K562 (cell line): Measurements from ENCODE around the gene SYNJ2. TPM values are rescaled to one million over a fixed set of nuclear protein-coding genes. Genes with fewer than 3 reads are reported as not detected.
A peak's percentile ranks its signal among the peaks of the same experiment; 100 is the strongest.

ENCODE experiments used
- ARNT ChIP-seq, 2 experiments: fragments of 450-650 bp; IDR thresholded peaks; 2 replicates each; pipeline ENCODE4 v1.6.1; 2016; ENCODE audit warnings: mild to moderate bottlenecking in 1 of 2
- CREBBP ChIP-seq: IDR thresholded peaks from one replicate; pipeline ENCODE4 v1.6.1; 2012; ENCODE audit warnings: low read depth, mild to moderate bottlenecking, control low read depth, inconsistent platforms, low read length
- CREM ChIP-seq: IDR thresholded peaks from 2 replicates; pipeline ENCODE4 v1.6.1; 2014; ENCODE audit warnings: antibody characterized with exemption, low read depth
- HNRNPLL ChIP-seq: fragments of 200-400 bp; formaldehyde crosslinking; IDR thresholded peaks from 2 replicates; pipeline ENCODE4 v1.6.1; 2017; ENCODE audit warnings: low read length, low read depth, mild to moderate bottlenecking; ENCODE audit not compliant: poor library complexity, severe bottlenecking
- MCM2 ChIP-seq: fragments of 450-650 bp; IDR thresholded peaks from 2 replicates; pipeline ENCODE4 v1.6.1; 2017; ENCODE audit warnings: low read depth, mild to moderate bottlenecking
- NFE2 ChIP-seq: IDR thresholded peaks from 2 replicates; pipeline ENCODE4 v1.6.1; 2014; ENCODE audit warnings: antibody characterized with exemption, low read depth
- POLR2A ChIP-seq: fragments of 450-650 bp; conservative IDR thresholded peaks from 2 replicates; pipeline ENCODE4 v1.6.1; 2016
- PTBP1 ChIP-seq: fragments of 200-400 bp; formaldehyde crosslinking; IDR thresholded peaks from 2 replicates; pipeline ENCODE4 v1.6.1; 2017; ENCODE audit warnings: low read depth, low read length
- RNF2 ChIP-seq: sonication (generic); IDR thresholded peaks from 2 replicates; pipeline ENCODE4 v1.6.1; 2016
- ZNF217 ChIP-seq: sonication (generic); formaldehyde crosslinking; IDR thresholded peaks from 2 replicates; pipeline ENCODE4 v1.8.0; 2022; ENCODE audit warnings: mild to moderate bottlenecking, missing genetic modification reagents
- ZNF253 ChIP-seq: fragments of 250-450 bp; sonication (Bioruptor Pico); conservative IDR thresholded peaks from 2 replicates; pipeline ENCODE4 v1.6.1; 2021; ENCODE audit warnings: mild to moderate bottlenecking
- ZSCAN29 ChIP-seq: fragments of 450-650 bp; IDR thresholded peaks from 2 replicates; pipeline ENCODE4 v1.6.1; 2017
- polyA plus RNA-seq, 8 experiments: library from polyadenylated mRNA; depleted of rRNA in 4 of 8; stranded (reverse) in 5 of 8; unstranded in 3 of 8; fragments of >200 nt; fragmentation: Nextera tagmentation in 2 of 8; fragmentation: Illumina TruSeq in 1 of 8; extraction: Ambion mirVana in 2 of 8; extraction: Trizol in 1 of 8; gene quantifications; 2 replicates each; pipeline versions ENCODE4 v1.2.1 to v1.2.3, GENCODE V29; 2011 to 2014; ENCODE audit warnings: inconsistent platforms in 1 of 8, missing spikeins in 1 of 8
- total RNA-seq, 7 experiments: library from RNA; depleted of rRNA in 6 of 7; stranded (reverse); fragments of >200 nt in 6 of 7; fragmentation: Illumina TruSeq in 2 of 7; extraction: Trizol in 2 of 7; gene quantifications; 2 replicates each; pipeline versions ENCODE4 v1.2.1 to v1.2.3, GENCODE V29; 2011 to 2021; ENCODE audit warnings: low replicate concordance in 1 of 7
- TF ChIP-seq, protein P1 (sequence below): fragments of 200-600 bp; sonication (generic); IDR thresholded peaks from one replicate; pipeline ENCODE4 v1.6.1; 2012; ENCODE audit warnings: mild to moderate bottlenecking, low read depth, low read length, inconsistent platforms
- TF ChIP-seq, protein P2 (sequence below): fragments of 450-650 bp; formaldehyde crosslinking; IDR thresholded peaks from 2 replicates; pipeline ENCODE4 v1.4.0; 2020; ENCODE audit warnings: mild to moderate bottlenecking, mixed read lengths
- TF ChIP-seq, protein P3 (sequence below): sonication (generic); formaldehyde crosslinking; IDR thresholded peaks from 2 replicates; pipeline ENCODE4 v1.8.0; 2022; ENCODE audit warnings: missing genetic modification reagents, mild to moderate bottlenecking, borderline replicate concordance

The SYNJ2 gene
- total and polyA plus RNA-seq, 9 of the 15 experiments (the other 6 are each of a cell fraction or from before 2014, with no cell fraction given): 3.0 to 27.7 (median 17.8) TPM

DNA sequence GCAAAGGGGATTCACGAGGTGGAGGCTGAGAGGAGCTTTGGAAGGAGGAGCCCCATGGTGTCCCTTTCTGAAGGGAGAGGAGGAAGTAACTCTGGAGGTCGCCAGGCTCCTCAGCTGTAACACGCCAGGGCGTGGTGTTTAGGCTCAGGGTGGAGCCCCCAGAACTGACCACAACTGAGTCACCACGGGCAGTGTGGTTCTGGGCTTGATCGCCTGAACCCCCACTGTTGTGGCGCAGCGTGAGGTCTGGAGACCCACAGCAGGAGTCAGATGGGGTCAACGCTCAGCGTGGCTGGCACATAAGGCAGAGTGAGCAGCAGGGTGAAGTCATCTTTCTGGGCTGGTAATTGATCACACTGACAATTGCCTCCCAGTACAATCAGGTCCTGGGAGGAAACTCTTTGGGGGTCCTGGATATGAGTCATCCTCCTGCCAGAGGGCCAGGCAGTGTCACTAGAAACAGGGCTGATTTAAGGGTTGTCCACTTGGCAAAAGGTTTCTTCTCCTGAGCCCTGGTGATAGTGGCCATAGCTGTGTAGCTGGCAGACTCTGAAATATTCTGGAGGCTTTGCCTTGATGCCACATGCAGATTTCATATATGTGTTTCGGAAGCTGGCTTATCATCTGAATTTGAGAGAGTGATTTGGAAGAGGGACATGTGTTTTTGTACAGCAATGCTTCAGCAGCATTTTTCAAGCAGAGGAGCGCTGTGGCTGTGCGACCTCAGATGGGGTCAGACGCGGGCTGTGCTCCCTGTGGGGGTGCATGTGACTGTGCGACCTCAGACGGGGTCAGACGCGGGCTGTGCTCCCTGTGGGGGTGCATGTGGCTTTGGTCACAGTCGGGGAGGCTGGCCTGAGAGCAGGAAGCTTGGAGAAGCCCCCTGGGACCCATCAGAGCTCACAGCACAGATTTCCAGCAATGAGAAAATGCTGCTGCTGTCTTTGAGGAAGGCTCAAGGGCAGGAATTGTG is 50.0 kb downstream of the SYNJ2 start (continued):
- TF ChIP-seq, protein P1, sequence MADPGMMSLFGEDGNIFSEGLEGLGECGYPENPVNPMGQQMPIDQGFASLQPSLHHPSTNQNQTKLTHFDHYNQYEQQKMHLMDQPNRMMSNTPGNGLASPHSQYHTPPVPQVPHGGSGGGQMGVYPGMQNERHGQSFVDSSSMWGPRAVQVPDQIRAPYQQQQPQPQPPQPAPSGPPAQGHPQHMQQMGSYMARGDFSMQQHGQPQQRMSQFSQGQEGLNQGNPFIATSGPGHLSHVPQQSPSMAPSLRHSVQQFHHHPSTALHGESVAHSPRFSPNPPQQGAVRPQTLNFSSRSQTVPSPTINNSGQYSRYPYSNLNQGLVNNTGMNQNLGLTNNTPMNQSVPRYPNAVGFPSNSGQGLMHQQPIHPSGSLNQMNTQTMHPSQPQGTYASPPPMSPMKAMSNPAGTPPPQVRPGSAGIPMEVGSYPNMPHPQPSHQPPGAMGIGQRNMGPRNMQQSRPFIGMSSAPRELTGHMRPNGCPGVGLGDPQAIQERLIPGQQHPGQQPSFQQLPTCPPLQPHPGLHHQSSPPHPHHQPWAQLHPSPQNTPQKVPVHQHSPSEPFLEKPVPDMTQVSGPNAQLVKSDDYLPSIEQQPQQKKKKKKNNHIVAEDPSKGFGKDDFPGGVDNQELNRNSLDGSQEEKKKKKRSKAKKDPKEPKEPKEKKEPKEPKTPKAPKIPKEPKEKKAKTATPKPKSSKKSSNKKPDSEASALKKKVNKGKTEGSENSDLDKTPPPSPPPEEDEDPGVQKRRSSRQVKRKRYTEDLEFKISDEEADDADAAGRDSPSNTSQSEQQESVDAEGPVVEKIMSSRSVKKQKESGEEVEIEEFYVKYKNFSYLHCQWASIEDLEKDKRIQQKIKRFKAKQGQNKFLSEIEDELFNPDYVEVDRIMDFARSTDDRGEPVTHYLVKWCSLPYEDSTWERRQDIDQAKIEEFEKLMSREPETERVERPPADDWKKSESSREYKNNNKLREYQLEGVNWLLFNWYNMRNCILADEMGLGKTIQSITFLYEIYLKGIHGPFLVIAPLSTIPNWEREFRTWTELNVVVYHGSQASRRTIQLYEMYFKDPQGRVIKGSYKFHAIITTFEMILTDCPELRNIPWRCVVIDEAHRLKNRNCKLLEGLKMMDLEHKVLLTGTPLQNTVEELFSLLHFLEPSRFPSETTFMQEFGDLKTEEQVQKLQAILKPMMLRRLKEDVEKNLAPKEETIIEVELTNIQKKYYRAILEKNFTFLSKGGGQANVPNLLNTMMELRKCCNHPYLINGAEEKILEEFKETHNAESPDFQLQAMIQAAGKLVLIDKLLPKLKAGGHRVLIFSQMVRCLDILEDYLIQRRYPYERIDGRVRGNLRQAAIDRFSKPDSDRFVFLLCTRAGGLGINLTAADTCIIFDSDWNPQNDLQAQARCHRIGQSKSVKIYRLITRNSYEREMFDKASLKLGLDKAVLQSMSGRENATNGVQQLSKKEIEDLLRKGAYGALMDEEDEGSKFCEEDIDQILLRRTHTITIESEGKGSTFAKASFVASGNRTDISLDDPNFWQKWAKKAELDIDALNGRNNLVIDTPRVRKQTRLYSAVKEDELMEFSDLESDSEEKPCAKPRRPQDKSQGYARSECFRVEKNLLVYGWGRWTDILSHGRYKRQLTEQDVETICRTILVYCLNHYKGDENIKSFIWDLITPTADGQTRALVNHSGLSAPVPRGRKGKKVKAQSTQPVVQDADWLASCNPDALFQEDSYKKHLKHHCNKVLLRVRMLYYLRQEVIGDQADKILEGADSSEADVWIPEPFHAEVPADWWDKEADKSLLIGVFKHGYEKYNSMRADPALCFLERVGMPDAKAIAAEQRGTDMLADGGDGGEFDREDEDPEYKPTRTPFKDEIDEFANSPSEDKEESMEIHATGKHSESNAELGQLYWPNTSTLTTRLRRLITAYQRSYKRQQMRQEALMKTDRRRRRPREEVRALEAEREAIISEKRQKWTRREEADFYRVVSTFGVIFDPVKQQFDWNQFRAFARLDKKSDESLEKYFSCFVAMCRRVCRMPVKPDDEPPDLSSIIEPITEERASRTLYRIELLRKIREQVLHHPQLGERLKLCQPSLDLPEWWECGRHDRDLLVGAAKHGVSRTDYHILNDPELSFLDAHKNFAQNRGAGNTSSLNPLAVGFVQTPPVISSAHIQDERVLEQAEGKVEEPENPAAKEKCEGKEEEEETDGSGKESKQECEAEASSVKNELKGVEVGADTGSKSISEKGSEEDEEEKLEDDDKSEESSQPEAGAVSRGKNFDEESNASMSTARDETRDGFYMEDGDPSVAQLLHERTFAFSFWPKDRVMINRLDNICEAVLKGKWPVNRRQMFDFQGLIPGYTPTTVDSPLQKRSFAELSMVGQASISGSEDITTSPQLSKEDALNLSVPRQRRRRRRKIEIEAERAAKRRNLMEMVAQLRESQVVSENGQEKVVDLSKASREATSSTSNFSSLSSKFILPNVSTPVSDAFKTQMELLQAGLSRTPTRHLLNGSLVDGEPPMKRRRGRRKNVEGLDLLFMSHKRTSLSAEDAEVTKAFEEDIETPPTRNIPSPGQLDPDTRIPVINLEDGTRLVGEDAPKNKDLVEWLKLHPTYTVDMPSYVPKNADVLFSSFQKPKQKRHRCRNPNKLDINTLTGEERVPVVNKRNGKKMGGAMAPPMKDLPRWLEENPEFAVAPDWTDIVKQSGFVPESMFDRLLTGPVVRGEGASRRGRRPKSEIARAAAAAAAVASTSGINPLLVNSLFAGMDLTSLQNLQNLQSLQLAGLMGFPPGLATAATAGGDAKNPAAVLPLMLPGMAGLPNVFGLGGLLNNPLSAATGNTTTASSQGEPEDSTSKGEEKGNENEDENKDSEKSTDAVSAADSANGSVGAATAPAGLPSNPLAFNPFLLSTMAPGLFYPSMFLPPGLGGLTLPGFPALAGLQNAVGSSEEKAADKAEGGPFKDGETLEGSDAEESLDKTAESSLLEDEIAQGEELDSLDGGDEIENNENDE: no peak
- TF ChIP-seq, protein P2, sequence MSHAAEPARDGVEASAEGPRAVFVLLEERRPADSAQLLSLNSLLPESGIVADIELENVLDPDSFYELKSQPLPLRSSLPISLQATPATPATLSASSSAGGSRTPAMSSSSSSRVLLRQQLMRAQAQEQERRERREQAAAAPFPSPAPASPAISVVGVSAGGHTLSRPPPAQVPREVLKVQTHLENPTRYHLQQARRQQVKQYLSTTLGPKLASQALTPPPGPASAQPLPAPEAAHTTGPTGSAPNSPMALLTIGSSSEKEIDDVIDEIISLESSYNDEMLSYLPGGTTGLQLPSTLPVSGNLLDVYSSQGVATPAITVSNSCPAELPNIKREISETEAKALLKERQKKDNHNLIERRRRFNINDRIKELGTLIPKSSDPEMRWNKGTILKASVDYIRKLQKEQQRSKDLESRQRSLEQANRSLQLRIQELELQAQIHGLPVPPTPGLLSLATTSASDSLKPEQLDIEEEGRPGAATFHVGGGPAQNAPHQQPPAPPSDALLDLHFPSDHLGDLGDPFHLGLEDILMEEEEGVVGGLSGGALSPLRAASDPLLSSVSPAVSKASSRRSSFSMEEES (CRISPR knock-in tag): no peak
- no peak for TF ChIP-seq POLR2A
- no peak for TF ChIP-seq ZSCAN29
- no peak for TF ChIP-seq CREBBP
- TF ChIP-seq, protein P3, sequence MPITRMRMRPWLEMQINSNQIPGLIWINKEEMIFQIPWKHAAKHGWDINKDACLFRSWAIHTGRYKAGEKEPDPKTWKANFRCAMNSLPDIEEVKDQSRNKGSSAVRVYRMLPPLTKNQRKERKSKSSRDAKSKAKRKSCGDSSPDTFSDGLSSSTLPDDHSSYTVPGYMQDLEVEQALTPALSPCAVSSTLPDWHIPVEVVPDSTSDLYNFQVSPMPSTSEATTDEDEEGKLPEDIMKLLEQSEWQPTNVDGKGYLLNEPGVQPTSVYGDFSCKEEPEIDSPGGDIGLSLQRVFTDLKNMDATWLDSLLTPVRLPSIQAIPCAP (CRISPR knock-in tag): no peak
- no peak for TF ChIP-seq HNRNPLL
- peak; percentile 32; the same call in 1 of the 2 replicates for TF ChIP-seq NFE2
- TF ChIP-seq MCM2: no peak
- no peak for TF ChIP-seq RNF2
- TF ChIP-seq CREM: peak; percentile 53; the same call in 1 of the 2 replicates
- TF ChIP-seq ARNT (IDR thresholded peaks at IDR 0.05): 0 out of 4 replicates have a peak, but pooled peaks of 1 of the 2 experiments have one; percentile 23
- no peak for TF ChIP-seq ZNF217
- no peak for TF ChIP-seq ZNF253
- no peak for TF ChIP-seq PTBP1
